GM21381 (cell line): ENCODE data around the gene NXPE3.
A peak's percentile ranks its signal among the peaks of the same experiment; 100 is the strongest.
"Not testable (repeated sequence)": the region's sequence is repeated elsewhere in the genome, so short reads cannot be mapped to it uniquely, and the experiment has no call there.

ENCODE experiments used
- ATAC-seq: cut with Tn5 transposase; IDR thresholded peaks from one replicate; pipeline ENCODE4 v1.9.1; 2021; ENCODE audit warnings: mild to moderate bottlenecking, moderate library complexity; ENCODE audit not compliant: unreplicated experiment

The NXPE3 gene

DNA sequence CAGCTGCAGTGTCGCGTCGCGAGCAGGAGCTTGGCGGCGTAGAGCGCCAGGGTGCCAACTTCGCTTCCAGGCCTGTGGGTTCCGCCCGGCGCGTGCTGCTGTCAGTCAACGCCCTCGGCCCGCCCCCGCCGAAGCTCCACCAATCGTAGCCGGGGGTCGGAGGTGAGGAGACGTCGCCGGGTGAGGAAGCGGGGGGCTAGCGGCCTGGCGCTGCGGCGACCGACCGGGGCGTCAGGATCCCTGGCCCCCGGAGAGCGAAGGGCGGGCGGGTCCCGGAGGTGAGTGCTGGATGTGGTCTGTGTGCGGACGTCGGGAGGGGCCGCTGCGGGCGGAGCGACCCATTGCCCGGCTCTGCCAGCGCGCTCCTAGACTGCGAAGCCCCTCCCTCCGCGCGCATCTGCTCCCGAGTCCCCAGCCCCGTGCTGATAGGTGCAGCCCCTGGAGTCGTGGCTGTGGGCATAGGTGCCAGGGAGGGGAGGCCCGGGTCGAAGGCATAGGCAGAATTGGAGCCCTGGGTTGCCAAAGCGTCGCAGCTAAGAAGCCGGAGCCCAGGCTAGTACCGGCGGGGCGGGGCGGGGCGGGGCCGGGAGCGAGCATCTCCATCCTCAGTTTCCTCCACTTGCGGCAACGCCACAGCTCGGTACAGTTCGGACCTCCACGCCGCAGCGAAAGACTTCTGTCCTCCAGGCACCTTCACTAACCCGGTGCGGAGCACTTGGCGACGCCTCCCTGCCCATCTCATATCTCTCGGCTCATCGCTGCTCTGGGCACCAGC, at the start of gene NXPE3:
NXPE3 (plus strand) TSS at position 165 of the 775 bp plus-strand sequence. CDS start 6,386 bp downstream, outside the sequence.
- ATAC-seq = peak; percentile 95

DNA sequence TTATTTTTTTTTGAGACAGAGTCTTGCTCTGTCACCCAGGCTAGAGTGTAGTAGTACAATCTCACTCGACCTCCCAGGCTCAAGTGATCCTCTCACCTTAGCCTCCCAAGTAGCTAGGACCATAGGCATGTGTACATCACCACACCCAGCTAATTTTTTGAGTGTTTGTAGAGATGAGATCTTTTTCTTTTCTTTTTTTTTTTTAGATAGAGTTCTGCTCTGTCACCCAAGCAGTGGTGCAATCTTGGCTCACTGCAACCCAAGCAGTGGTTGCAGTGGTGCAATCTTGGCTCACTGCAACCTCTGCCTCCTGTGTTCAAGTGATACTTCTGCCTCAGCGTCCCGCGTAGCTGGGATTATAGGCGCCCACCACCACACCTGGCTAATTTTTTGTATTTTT, 49.4 kb upstream of the NXPE3 start:
- ATAC-seq = no peak

GRCh38 chr3:101730839-101731238, 48.2 kb upstream of the NXPE3 start:
- no peak for ATAC-seq

DNA sequence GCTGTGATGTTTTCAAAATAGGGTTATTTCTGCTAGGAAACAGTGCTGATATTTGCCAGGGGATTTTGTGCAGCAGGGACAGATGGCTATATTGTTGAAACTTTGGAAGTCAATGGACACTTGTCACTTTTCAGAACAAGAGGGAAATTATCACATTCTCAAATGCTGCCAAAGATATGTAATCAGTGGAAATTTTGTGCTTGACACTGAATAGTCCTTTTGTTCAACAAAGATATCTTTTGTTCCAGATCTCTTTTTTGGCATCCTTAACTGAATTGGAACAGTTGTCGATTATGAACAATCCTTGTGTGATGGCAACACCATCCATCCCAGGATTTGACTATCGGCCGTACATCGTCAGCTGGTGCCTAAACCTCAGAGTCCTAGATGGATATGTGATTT, 46.8 kb upstream of the NXPE3 start:
- no peak for ATAC-seq

DNA sequence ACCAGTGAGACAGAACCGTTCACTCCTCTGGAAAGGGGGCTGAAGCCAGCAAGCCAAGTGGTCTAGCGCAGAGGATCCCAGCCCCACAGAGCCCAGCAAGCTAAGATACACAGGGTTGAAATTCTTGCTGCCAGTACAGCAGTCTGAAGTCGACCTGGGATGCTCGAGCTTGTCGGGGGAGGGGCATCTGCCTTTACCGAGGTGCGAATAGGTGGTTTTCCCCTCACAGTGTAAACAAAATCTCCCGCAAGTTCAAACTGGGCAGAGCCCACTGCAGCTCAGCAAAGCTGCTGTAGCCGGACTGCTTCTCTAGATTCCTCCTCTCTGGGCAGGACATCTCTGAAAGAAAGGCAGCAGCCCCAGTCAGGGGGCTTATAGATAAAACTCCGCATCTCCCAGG, 43.2 kb upstream of the NXPE3 start:
- no peak for ATAC-seq

DNA sequence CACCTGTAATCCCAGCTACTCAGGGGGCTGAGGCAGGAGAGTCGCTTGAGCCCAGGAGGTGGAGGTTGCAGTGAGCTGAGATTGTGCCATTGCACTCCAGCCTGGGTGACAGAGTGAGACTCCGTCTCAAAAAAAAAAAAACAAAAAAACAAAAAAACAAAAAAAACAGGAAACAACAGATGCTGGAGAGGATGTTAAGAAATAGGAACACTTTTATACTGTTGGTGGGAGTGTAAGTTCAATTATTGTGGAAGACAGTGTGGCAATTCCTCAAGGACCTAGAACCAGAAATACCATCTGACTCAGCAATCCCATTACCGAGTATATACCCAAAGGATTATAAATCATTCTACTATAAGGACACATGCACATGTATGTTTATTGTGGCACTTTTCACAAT, 37.1 kb upstream of the NXPE3 start:
- ATAC-seq = not testable (repeated sequence)

GRCh38 chr3:101744811-101745210, 34.2 kb upstream of the NXPE3 start:
- no peak for ATAC-seq

GRCh38 chr3:101745934-101746333, 33.1 kb upstream of the NXPE3 start:
- not testable (repeated sequence) for ATAC-seq

DNA sequence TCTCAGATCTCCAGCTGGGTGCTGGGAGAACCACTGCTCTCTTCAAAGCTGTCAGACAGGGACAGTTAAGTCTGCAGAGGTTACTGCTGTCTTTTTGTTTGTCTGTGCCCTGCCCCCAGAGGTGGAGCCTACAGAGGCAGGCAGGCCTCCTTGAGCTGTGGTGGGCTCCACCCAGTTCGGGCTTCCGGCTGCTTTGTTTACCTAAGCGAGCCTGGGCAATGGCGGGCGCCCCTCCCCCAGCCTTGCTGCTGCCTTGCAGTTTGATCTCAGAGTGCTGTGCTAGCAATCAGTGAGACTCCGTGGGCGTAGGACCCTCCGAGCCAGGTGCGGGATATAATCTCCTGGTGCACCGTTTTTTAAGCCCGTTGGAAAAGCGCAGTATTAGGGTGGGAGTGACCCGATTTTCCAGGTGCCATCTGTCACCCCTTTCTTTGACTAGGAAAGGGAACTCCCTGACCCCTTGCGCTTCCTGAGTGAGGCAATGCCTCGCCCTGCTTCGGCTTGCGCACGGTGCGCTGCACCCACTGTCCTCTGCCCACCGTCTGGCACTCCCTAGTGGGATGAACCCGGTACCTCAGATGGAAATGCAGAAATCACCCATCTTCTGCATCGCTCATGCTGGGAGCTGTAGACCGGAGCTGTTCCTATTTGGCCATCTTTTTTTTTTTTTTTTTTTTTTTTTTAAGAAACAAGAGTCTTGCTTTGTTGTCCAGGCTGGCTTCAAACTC, 25.5 kb upstream of the NXPE3 start:
- not testable (repeated sequence) for ATAC-seq

GRCh38 chr3:101758224-101758623, 20.8 kb upstream of the NXPE3 start:
- no peak for ATAC-seq

- no peak for ATAC-seq
Measured at GRCh38 chr3:101762041-101762646, 16.9 kb upstream of the NXPE3 start.

DNA sequence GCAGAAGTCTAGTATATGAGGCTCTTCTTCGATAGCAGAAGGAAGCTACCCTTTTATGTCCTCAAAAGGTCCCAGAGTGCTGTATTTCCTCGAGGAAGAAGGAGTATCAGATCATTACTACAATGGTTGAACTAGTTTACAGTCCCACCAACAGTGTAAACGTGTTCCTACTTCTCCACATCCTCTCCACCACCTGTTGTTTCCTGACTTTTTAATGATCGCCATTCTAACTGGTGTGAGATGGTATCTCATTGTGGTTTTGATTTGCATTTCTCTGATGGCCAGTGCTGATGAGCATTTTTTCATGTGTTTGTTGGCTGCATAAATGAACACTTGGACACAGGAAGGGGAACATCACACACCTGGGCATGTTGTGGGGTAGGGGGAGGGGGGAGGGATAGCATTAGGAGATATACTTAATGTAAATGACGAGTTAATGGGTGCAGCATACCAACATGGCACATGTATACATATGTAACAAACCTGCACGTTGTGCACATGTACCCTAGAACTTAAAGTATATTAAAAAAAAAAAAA, 1.2 kb upstream of the NXPE3 start:
- ATAC-seq = not testable (repeated sequence)

GRCh38 chr3:101778385-101779046, 495 bp upstream of the NXPE3 start:
- ATAC-seq = no peak

GRCh38 chr3:101779822-101780381, 891 bp downstream of the NXPE3 start:
- no peak for ATAC-seq

DNA sequence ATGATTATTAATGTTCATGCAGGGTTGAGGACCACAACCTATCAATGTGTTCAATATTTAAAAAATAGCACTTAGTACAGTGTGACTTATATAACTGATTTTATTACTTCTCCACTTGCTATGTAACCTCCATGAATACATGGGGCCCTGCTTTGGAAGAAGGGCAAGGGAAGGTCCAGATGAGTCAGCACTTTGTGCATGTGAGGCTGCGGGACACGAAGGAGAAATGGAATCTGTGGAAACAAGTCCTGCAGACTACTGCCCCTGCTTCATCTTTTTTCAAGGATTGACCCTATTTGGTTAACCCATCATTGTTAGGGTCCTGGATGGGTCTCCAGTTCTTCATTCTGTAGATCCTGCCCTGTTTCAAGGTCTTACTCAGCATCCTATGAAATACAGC, 1.6 kb downstream of the NXPE3 start:
- ATAC-seq = no peak

DNA sequence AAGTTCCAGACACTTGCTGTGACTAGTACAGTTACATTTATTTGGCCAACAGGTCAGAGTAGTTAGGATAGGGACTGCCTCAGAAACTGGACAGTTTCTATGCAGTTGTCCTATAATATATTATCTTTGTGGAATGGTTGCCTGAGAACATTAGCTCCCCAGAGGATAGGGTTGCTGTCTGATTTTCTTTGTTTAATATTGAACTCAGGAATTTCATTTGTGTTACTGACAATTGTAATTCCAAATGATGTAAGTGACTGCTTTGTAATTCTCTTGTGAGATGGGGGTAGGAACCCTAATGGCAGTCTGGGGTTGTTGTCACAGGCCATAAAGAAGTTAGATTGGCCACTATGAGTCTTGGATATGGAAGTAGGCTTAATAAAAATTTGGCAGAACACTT, 2.2 kb downstream of the NXPE3 start:
- ATAC-seq = no peak

- no peak for ATAC-seq
Measured at GRCh38 chr3:101784855-101785613, 6.0 kb downstream of the NXPE3 start.

GRCh38 chr3:101791778-101792177, 12.8 kb downstream of the NXPE3 start:
- ATAC-seq = peak; percentile 98

- no peak for ATAC-seq
Measured at GRCh38 chr3:101796077-101796680, 17.2 kb downstream of the NXPE3 start.

DNA sequence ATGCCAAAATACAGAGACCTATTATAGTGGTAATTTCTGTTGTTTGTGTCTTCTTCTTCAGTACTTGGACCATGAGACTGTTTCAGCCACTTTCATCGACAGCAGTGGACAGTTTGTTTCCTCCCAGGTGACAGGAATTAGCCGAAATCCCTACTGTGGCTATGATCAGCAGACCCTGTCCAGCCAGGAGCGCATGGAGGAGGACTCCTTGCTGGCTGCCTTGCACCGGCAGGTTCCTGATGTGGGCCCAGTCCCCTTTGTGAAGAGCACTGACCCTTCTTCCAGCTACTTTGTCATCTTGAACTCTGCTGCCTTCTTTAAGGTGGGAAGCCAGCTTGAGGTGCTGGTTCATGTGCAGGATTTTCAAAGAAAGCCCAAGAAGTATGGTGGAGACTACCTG, 22.2 kb downstream of the NXPE3 start:
- ATAC-seq = no peak
